DOHH2 (cell line): Measurements from ENCODE around the gene SYNE1.

Experiments
- EZH2phosphoT487 ChIP-seq: fragments of 200-600 bp; sonication (generic); IDR thresholded peaks from 2 replicates; pipeline ENCODE4 v1.6.1; 2017; ENCODE audit warnings: borderline replicate concordance, mild to moderate bottlenecking, antibody characterized with exemption, low read length, moderate library complexity, mixed read lengths
- TF ChIP-seq, protein P1 (sequence below): fragments of 200-600 bp; sonication (generic); IDR thresholded peaks from one replicate; pipeline ENCODE4 v1.5.1; 2014; ENCODE audit warnings: antibody characterized with exemption, mild to moderate bottlenecking, low read depth, low read length; ENCODE audit not compliant: poor library complexity, severe bottlenecking

DNA sequence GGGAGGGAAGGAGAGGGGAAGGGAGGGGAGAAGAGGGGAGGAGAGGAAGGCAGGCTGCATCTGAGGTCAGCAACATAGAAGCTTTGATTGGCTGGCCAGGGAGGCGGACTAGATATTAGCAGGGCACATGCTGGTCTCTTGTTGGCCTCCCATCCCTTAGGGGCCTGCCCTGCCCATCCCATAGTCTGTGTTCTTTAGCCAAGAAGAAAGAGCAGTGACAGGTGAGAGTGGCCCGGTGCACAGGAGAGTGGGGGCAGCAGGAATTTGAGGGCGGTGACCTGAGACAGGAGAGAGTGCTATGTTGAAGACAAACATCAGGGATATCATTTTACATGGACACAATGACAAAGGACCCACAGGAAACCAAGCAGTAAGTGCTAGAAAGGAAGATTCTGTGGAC is 413.5 kb downstream of the SYNE1 start:
- TF ChIP-seq, protein P1, sequence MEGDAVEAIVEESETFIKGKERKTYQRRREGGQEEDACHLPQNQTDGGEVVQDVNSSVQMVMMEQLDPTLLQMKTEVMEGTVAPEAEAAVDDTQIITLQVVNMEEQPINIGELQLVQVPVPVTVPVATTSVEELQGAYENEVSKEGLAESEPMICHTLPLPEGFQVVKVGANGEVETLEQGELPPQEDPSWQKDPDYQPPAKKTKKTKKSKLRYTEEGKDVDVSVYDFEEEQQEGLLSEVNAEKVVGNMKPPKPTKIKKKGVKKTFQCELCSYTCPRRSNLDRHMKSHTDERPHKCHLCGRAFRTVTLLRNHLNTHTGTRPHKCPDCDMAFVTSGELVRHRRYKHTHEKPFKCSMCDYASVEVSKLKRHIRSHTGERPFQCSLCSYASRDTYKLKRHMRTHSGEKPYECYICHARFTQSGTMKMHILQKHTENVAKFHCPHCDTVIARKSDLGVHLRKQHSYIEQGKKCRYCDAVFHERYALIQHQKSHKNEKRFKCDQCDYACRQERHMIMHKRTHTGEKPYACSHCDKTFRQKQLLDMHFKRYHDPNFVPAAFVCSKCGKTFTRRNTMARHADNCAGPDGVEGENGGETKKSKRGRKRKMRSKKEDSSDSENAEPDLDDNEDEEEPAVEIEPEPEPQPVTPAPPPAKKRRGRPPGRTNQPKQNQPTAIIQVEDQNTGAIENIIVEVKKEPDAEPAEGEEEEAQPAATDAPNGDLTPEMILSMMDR, result no peak
- no peak for TF ChIP-seq EZH2phosphoT487
